GM19035 (cell line): ENCODE measurements around the gene ERC1.
"Not testable (repeated sequence)": the region's sequence is repeated elsewhere in the genome, so short reads cannot be mapped to it uniquely, and the experiment has no call there.

Experiments used
- ATAC-seq: cut with Tn5 transposase; IDR thresholded peaks from one replicate; pipeline ENCODE4 v1.9.1; 2021; ENCODE audit not compliant: unreplicated experiment

Gene ERC1

GRCh38 chr12:1182069-1182468 lies 191.0 kb downstream of the ERC1 start:
- no peak for ATAC-seq

- ATAC-seq, result no peak
Observed at GRCh38 chr12:1184402-1184801, 193.4 kb downstream of the ERC1 start.

GRCh38 chr12:1185460-1186182 lies 194.6 kb downstream of the ERC1 start:
- ATAC-seq, result no peak

GRCh38 chr12:1186298-1186697 lies 195.3 kb downstream of the ERC1 start:
- ATAC-seq, result no peak

GRCh38 chr12:1188016-1188415 lies 197.0 kb downstream of the ERC1 start:
- no peak for ATAC-seq

- ATAC-seq, result no peak
Observed at GRCh38 chr12:1189163-1189562, 198.1 kb downstream of the ERC1 start.

GRCh38 chr12:1195513-1195912 lies 204.5 kb downstream of the ERC1 start:
- no peak for ATAC-seq

- no peak for ATAC-seq
Observed at GRCh38 chr12:1197264-1198018, 206.4 kb downstream of the ERC1 start.

- ATAC-seq, result not testable (repeated sequence)
Observed at GRCh38 chr12:1198854-1199253, 207.8 kb downstream of the ERC1 start.

GRCh38 chr12:1199700-1200099 lies 208.7 kb downstream of the ERC1 start:
- ATAC-seq, result no peak

- ATAC-seq, result no peak
Observed at GRCh38 chr12:1201030-1201429, 210.0 kb downstream of the ERC1 start.

- no peak for ATAC-seq
Observed at GRCh38 chr12:1201886-1202285, 210.9 kb downstream of the ERC1 start.

- ATAC-seq, result no peak
Observed at GRCh38 chr12:1203735-1204019, 212.7 kb downstream of the ERC1 start.

- peak; percentile 92 for ATAC-seq
Observed at GRCh38 chr12:1204581-1205121, 213.6 kb downstream of the ERC1 start.

- ATAC-seq, result no peak
Observed at GRCh38 chr12:1205512-1206060, 214.6 kb downstream of the ERC1 start.

- no peak for ATAC-seq
Observed at GRCh38 chr12:1206118-1206734, 215.2 kb downstream of the ERC1 start.

- no peak for ATAC-seq
Observed at GRCh38 chr12:1207276-1207675, 216.3 kb downstream of the ERC1 start.

- not testable (repeated sequence) for ATAC-seq
Observed at GRCh38 chr12:1208719-1209118, 217.7 kb downstream of the ERC1 start.

- no peak for ATAC-seq
Observed at GRCh38 chr12:1212526-1212925, 221.5 kb downstream of the ERC1 start.

- ATAC-seq, result no peak
Observed at GRCh38 chr12:1213205-1213604, 222.2 kb downstream of the ERC1 start.

GRCh38 chr12:1213618-1214205 lies 222.7 kb downstream of the ERC1 start:
- ATAC-seq, result no peak
